ENCODE results near the gene FMNL2. TPM values are rescaled to one million over a fixed set of nuclear protein-coding genes. Genes with fewer than 3 reads are reported as not detected.

Gene FMNL2
- polyA plus RNA-seq, 3 donors: 0.28 to 3.2 (median 0.71) TPM

DNA sequence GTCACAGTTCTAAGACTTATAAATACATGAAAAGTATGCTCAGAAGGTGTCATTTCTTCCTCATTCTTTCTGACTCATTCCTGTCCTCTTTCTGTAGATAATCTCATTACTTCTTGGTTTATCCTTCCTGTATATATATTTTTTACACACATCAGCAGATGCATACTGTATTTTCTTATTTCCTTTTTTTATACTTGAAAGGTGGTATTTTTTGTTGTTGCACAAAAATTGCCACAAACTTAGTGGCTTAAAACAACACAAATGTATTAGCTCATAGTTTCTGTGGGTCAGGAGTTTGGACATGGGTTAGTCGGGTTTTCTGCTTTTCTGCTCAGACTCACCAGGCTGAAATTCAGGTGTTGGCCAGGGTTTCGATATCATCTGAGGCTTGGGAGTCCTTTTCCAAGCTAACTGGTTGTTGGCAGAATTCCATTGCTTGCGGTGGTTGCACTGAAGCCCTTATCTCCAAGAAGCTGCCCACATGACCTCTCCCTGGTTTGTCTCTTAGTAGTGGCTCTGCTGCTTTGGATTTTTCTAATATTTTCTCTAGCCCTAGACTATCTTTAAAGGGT is 162.6 kb downstream of the FMNL2 start:
- Histone ChIP-seq H3K4me2 (replicated peaks; ENCODE audit: extremely low read depth, low read length, poor library complexity, severe bottlenecking) (no peak overlapping the region), H3K36me3 (replicated peaks in 1 of 2; ENCODE audit: control insufficient read depth in 1 of 2, insufficient read depth in 2 of 2, low read length in 2 of 2) (no peaks in the 10 kb centered on the region), H3K79me2 (ENCODE audit: insufficient read depth, low read length) (no peaks in the 10 kb centered on the region), H2AFZ (ENCODE audit: insufficient read depth, low read depth, low read length, poor library complexity, severe bottlenecking) (no peak overlapping the region), H4K20me1 (ENCODE audit: insufficient read depth, low read length) (no peaks in the 10 kb centered on the region), H3K4me1 (ENCODE audit: control insufficient read depth in 1 of 2, insufficient read depth in 2 of 2, low read length in 2 of 2) (peaks cover 3 to 12% of the 10 kb centered on the region in 2 donors), H3K27ac (ENCODE audit: low read depth in 1 of 2, low read length in 2 of 2) (no peak overlapping the region), H3K9me3 (replicated peaks in 1 of 2; ENCODE audit: control insufficient read depth in 1 of 2, insufficient read depth in 1 of 2, low read length in 2 of 2) (no peaks in the 10 kb centered on the region), H3K9ac (ENCODE audit: insufficient read depth, low read length, poor library complexity, severe bottlenecking) (no peak overlapping the region), H3K27me3 (ENCODE audit: control insufficient read depth in 2 of 2, insufficient read depth in 2 of 2, low read length in 2 of 2) (no peaks in the 10 kb centered on the region), H3K4me3 (replicated peaks in 1 of 3; ENCODE audit: low read depth in 2 of 3, low read length in 3 of 3) (no peak overlapping the region)
- TF ChIP-seq, protein P1, sequence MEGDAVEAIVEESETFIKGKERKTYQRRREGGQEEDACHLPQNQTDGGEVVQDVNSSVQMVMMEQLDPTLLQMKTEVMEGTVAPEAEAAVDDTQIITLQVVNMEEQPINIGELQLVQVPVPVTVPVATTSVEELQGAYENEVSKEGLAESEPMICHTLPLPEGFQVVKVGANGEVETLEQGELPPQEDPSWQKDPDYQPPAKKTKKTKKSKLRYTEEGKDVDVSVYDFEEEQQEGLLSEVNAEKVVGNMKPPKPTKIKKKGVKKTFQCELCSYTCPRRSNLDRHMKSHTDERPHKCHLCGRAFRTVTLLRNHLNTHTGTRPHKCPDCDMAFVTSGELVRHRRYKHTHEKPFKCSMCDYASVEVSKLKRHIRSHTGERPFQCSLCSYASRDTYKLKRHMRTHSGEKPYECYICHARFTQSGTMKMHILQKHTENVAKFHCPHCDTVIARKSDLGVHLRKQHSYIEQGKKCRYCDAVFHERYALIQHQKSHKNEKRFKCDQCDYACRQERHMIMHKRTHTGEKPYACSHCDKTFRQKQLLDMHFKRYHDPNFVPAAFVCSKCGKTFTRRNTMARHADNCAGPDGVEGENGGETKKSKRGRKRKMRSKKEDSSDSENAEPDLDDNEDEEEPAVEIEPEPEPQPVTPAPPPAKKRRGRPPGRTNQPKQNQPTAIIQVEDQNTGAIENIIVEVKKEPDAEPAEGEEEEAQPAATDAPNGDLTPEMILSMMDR (IDR thresholded peaks at IDR 0.05): no peak
- H3K36me3 Mint-ChIP-seq: no peaks in the 10 kb centered on the region
- H3K4me1 Mint-ChIP-seq: peaks cover 20% of the 10 kb centered on the region
- peaks cover 2 to 12% (median 5%) of the 10 kb centered on the region in 7 donors for H3K9me3 Mint-ChIP-seq
- intact Hi-C loops (cut with micrococcal nuclease): no loop called here
- WGBS (ENCODE audit: insufficient coverage): 93% methylated on average over 3 of the region's 3 CpGs
- H3K27ac Mint-ChIP-seq: peak overlapping the region in 4 of 7 donors; percentile 4 to 82 (median 53)
- DNase-seq: peak in 1 of 3 donors; percentile 56
- H3K4me3 Mint-ChIP-seq: no peak overlapping the region
- peaks cover 0 to under 1% (median 0%) of the 10 kb centered on the region in 3 donors for H3K27me3 Mint-ChIP-seq (ENCODE audit: low read depth in 3 of 3)

DNA sequence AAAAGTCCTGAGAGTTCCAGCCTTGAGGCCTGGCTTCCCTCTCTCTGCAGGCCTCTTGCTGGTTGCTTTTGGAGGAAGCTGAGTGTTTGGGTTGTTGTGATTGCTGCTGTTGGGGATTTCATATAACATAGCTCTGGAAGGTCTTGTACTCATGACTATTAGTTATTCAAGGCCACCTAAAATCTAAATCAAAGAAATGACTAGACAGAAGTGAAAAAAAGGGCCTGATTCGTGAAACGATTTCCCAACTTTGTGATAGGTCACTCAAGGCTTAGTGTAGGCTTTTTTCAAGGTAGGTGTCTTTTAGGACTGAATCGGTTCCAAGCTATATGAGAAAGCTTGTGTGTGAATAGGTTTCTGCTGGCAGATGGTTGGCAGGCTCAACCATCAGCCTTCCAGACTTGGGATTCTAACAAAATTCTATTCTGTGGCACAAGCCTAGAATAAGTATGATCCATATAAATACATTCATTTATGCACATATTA is 164.4 kb downstream of the FMNL2 start:
- Histone ChIP-seq H3K4me3 (replicated peaks in 1 of 3; ENCODE audit: low read depth in 2 of 3, low read length in 3 of 3) (no peak overlapping the region), H3K27me3 (ENCODE audit: control insufficient read depth in 2 of 2, insufficient read depth in 2 of 2, low read length in 2 of 2) (no peaks in the 10 kb centered on the region), H3K36me3 (replicated peaks in 1 of 2; ENCODE audit: control insufficient read depth in 1 of 2, insufficient read depth in 2 of 2, low read length in 2 of 2) (no peaks in the 10 kb centered on the region), H3K4me2 (replicated peaks; ENCODE audit: extremely low read depth, low read length, poor library complexity, severe bottlenecking) (no peak overlapping the region), H3K79me2 (ENCODE audit: insufficient read depth, low read length) (no peaks in the 10 kb centered on the region), H2AFZ (ENCODE audit: insufficient read depth, low read depth, low read length, poor library complexity, severe bottlenecking) (no peak overlapping the region), H3K9me3 (replicated peaks in 1 of 2; ENCODE audit: control insufficient read depth in 1 of 2, insufficient read depth in 1 of 2, low read length in 2 of 2) (peaks cover 0 to 5% of the 10 kb centered on the region in 2 donors), H3K4me1 (ENCODE audit: control insufficient read depth in 1 of 2, insufficient read depth in 2 of 2, low read length in 2 of 2) (no peaks in the 10 kb centered on the region), H3K9ac (ENCODE audit: insufficient read depth, low read length, poor library complexity, severe bottlenecking) (no peak overlapping the region), H3K27ac (ENCODE audit: low read depth in 1 of 2, low read length in 2 of 2) (peak overlapping the region in 1 of 2 donors; percentile 22), H4K20me1 (ENCODE audit: insufficient read depth, low read length) (no peaks in the 10 kb centered on the region)
- peaks cover 0 to 1% (median 0%) of the 10 kb centered on the region in 3 donors for H3K27me3 Mint-ChIP-seq (ENCODE audit: low read depth in 3 of 3)
- peak overlapping the region in 2 of 7 donors; percentile 1 to 55 for H3K27ac Mint-ChIP-seq
- TF ChIP-seq, protein P1 (IDR thresholded peaks at IDR 0.05): no peak
- H3K9me3 Mint-ChIP-seq: peaks cover 0 to 11% (median 3%) of the 10 kb centered on the region in 7 donors
- H3K4me1 Mint-ChIP-seq: peaks cover 12% of the 10 kb centered on the region
- no peaks in the 10 kb centered on the region for H3K36me3 Mint-ChIP-seq
- 100% methylated on average over 1 of the region's 3 CpGs for WGBS (ENCODE audit: insufficient coverage)
- intact Hi-C loops (cut with micrococcal nuclease): no loop called here
- peak in 1 of 3 donors; percentile 3 for DNase-seq
- H3K4me3 Mint-ChIP-seq: no peak overlapping the region
